ENCODE data around the gene DDX10. TPM values are rescaled to one million over a fixed set of nuclear protein-coding genes. Genes with fewer than 3 reads are reported as not detected.

Gene DDX10
- total and polyA plus RNA-seq, 2 of the 8 experiments (the other 6 are each of a cell fraction or from before 2014, with no cell fraction given): 49.2 to 52.2 TPM

DNA sequence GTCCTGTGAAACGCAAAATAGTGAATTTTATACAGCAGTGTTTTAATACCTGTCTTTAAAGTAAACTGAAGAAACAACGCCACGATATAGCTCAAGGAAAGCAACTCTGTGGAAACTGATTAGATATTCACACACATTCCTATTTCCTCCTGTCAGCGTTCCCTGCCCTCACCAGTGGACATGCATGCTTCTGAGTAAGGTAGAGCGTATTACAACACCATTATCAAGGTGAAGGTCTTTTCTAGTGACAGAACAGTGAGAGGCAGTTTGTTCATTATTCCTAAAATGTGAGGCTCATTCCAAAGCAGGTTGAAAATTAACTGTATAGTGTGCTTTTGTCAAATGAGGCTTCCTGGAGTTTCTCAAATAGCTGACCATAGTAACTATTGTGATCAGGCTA is 153.1 kb downstream of the DDX10 start:
- no peak overlapping the region for H3K56ac ChIP-seq (replicated peaks; ENCODE audit: insufficient read length, low read depth, low read length)
- H3K14ac ChIP-seq (ENCODE audit: insufficient read length): no peak overlapping the region
- DNase-seq (ENCODE audit: low read depth in 1 of 2, low spot score in 2 of 2) (no peak), FAIRE-seq (no peak)
- 87% methylated on average over 5 of the region's 5 CpGs; no CpG with 5 or more reads in 1 of the 2 experiments for WGBS, 2 experiments (ENCODE audit: extremely low coverage in 1 of 2, insufficient coverage in 1 of 2, insufficient read length in 1 of 2, insufficient replicate concordance in 2 of 2, low coverage in 1 of 2, low lambda C conversion rate in 2 of 2, missing lambda C conversion rate in 1 of 2)
- H3K9ac ChIP-seq (replicated peaks in 1 of 4; ENCODE audit: extremely low read depth in 1 of 4, low read depth in 3 of 4, low read length in 3 of 4): no peak overlapping the region
- H3K27ac ChIP-seq (ENCODE audit: low read depth, low read length): no peak overlapping the region
- no peaks in the 10 kb centered on the region for H4K20me1 ChIP-seq (replicated peaks in 1 of 2; ENCODE audit: control insufficient read depth in 1 of 2, insufficient read depth in 2 of 2, low read length in 2 of 2)
- H3K23ac ChIP-seq (ENCODE audit: insufficient read length): no peak overlapping the region
- no peak overlapping the region for H2BK5ac ChIP-seq (ENCODE audit: low read depth, low read length)
- H3K18ac ChIP-seq (ENCODE audit: extremely low read depth, low read length): no peak overlapping the region
- H3K79me2 ChIP-seq (ENCODE audit: control insufficient read depth in 1 of 2, insufficient read depth in 2 of 2, low read length in 2 of 2): peaks cover 0 to 2% of the 10 kb centered on the region in 2 experiments; a peak in 1 of 4 replicates
- H4K91ac ChIP-seq (replicated peaks; ENCODE audit: insufficient read length, low read length): no peak overlapping the region
- no peaks in the 10 kb centered on the region for H3K36me3 ChIP-seq (ENCODE audit: control insufficient read depth in 2 of 4, insufficient read depth in 4 of 4, low read length in 3 of 4)
- H3K4me3 ChIP-seq (ENCODE audit: extremely low read depth in 1 of 4, insufficient read depth in 2 of 4, low read depth in 3 of 4, low read length in 4 of 4): no peak overlapping the region
- no peak overlapping the region for H2BK120ac ChIP-seq (replicated peaks; ENCODE audit: low read depth, low read length)
- no peak overlapping the region for H4K5ac ChIP-seq (ENCODE audit: insufficient read length, low read depth, low read length)
- H2BK20ac ChIP-seq (ENCODE audit: low read length): no peak overlapping the region
- H3K4me2 ChIP-seq (ENCODE audit: insufficient read depth in 1 of 2, low read depth in 2 of 2, low read length in 2 of 2): no peak overlapping the region
- no peak overlapping the region for H2BK15ac ChIP-seq (ENCODE audit: low read length)
- H3K4ac ChIP-seq (replicated peaks; ENCODE audit: insufficient read length, low read depth, low read length): no peak overlapping the region
- no peak overlapping the region for H2AK5ac ChIP-seq (ENCODE audit: low read depth, low read length)
- H3K9me3 ChIP-seq (ENCODE audit: insufficient read depth in 2 of 2, low read depth in 1 of 2, low read length in 1 of 2): no peaks in the 10 kb centered on the region
- no peaks in the 10 kb centered on the region for H3K4me1 ChIP-seq (replicated peaks in 1 of 4; ENCODE audit: control insufficient read depth in 3 of 4, insufficient read depth in 4 of 4, low read length in 3 of 4)
- ChIA-PET POLR2A (ENCODE audit: partially characterized antibody) (no interaction called here), CTCF (ENCODE audit: partially characterized antibody) (no interaction called here)
- H3K27me3 ChIP-seq (replicated peaks in 1 of 4; ENCODE audit: control insufficient read depth in 3 of 4, extremely low read depth in 1 of 4, insufficient read depth in 3 of 4, low read length in 3 of 4): no peaks in the 10 kb centered on the region
- no peak overlapping the region for H2BK12ac ChIP-seq (ENCODE audit: low read depth, low read length)
- no peaks in the 10 kb centered on the region; the same call in 1 of the 2 replicates for H3K79me1 ChIP-seq (ENCODE audit: low read depth, low read length)
- H2AFZ ChIP-seq (ENCODE audit: low read length): no peak overlapping the region
- H3K23me2 ChIP-seq (ENCODE audit: low read depth, low read length): no peaks in the 10 kb centered on the region
- H4K8ac ChIP-seq (ENCODE audit: extremely low read depth, insufficient read depth, low read length): no peak overlapping the region
- TF ChIP-seq ASH2L (IDR thresholded peaks at IDR 0.05; ENCODE audit: low read length): no peak
- TF ChIP-seq CBX8 (IDR thresholded peaks at IDR 0.05; ENCODE audit: borderline replicate concordance, low read depth, low read length): no peak
- no peak for TF ChIP-seq BACH1 (IDR thresholded peaks at IDR 0.05; ENCODE audit: low read length)
- TF ChIP-seq ATF2 (IDR thresholded peaks at IDR 0.05; ENCODE audit: low read length): no peak
- no peak for TF ChIP-seq TAF1 (IDR thresholded peaks at IDR 0.05; ENCODE audit: low read depth, low read length)
- TF ChIP-seq SIX5 (IDR thresholded peaks at IDR 0.05; ENCODE audit: low read depth, low read length): no peak

Data from H1 (cell line).